IMR-90 (cell line): Measurements from ENCODE around the gene CAMK2D. TPM values are rescaled to one million over a fixed set of nuclear protein-coding genes. Genes with fewer than 3 reads are reported as not detected.

Experiments
- ATAC-seq: fragments of 200-7000 bp; cut with Tn5 transposase; 2 replicates; pipeline ENCODE4 v1.9.1; 2020; ENCODE audit warnings: low read depth, mild to moderate bottlenecking, moderate library complexity
- BruUV-seq: library from RNA; stranded (reverse); fragments of 400-500 nt; replicated peaks from 2 replicates; lab custom pipeline; 2021; lab: Mats Ljungman, UMichigan
- CTCF ChIA-PET: fragments of 300-600 bp; formaldehyde crosslinking; extraction: SDS; loops from one replicate; lab custom pipeline; 2021; ENCODE audit warnings: antibody characterized with exemption; lab: Yijun Ruan, JAX
- POLR2A ChIA-PET: fragments of 300-600 bp; sonication (Branson Sonifier 250); formaldehyde crosslinking; loops from one replicate; lab custom pipeline; 2022; ENCODE audit warnings: antibody characterized with exemption; ENCODE audit not compliant: unreplicated experiment; lab: Charles Lee
- DNase-seq: peaks from one replicate; pipeline ENCODE4 v3.0.0; 2013
- H2AFZ ChIP-seq: replicated peaks from 2 replicates; pipeline ENCODE3; 2013; ENCODE audit warnings: low read length, mild to moderate bottlenecking; ENCODE audit not compliant: poor library complexity
- H2AK5ac ChIP-seq: 2 replicates; pipeline ENCODE4 v1.6.1; 2013; ENCODE audit warnings: low read depth, low read length, inconsistent platforms
- H2AK9ac ChIP-seq: replicated peaks from 2 replicates; pipeline ENCODE3; 2013; ENCODE audit warnings: mild to moderate bottlenecking, low read depth, low read length, moderate library complexity; ENCODE audit not compliant: poor library complexity
- H2BK120ac ChIP-seq: 2 replicates; pipeline ENCODE4 v1.6.1; 2013; ENCODE audit warnings: low read depth, low read length, inconsistent platforms
- H2BK15ac ChIP-seq: 3 replicates; pipeline ENCODE4 v1.6.1; 2013; ENCODE audit warnings: low read depth, low read length, inconsistent platforms
- H2BK20ac ChIP-seq: 2 replicates; pipeline ENCODE4 v1.6.1; 2013; ENCODE audit warnings: low read depth, mild to moderate bottlenecking, inconsistent platforms, low read length, moderate library complexity
- H2BK5ac ChIP-seq: 2 replicates; pipeline ENCODE4 v1.6.1; 2013; ENCODE audit warnings: mild to moderate bottlenecking, low read depth, low read length, inconsistent platforms; ENCODE audit not compliant: poor library complexity, severe bottlenecking
- H3K14ac ChIP-seq: replicated peaks from 2 replicates; pipeline ENCODE4 v1.6.1; 2013; ENCODE audit warnings: low read depth, low read length, inconsistent platforms
- H3K18ac ChIP-seq: 2 replicates; pipeline ENCODE4 v1.6.1; 2013; ENCODE audit warnings: low read depth, low read length, control low read depth
- H3K23ac ChIP-seq: 2 replicates; pipeline ENCODE4 v1.6.1; 2013; ENCODE audit warnings: low read depth, low read length, inconsistent platforms
- H3K27ac ChIP-seq: 2 replicates; pipeline ENCODE4 v1.5.1; 2013; ENCODE audit warnings: mild to moderate bottlenecking, control low read depth, low read length; ENCODE audit not compliant: insufficient read depth
- H3K27me3 ChIP-seq: 2 replicates; pipeline ENCODE4 v1.6.1; 2013; ENCODE audit warnings: low read length; ENCODE audit not compliant: control insufficient read depth, insufficient read depth
- H3K36me3 ChIP-seq: 2 replicates; pipeline ENCODE4 v1.6.1; 2013; ENCODE audit warnings: low read length, mixed read lengths; ENCODE audit not compliant: control insufficient read depth, insufficient read depth
- H3K4ac ChIP-seq: 2 replicates; pipeline ENCODE4 v1.6.1; 2013; ENCODE audit warnings: low read depth, low read length, inconsistent platforms
- H3K4me1 ChIP-seq: 2 replicates; pipeline ENCODE4 v1.6.1; 2013; ENCODE audit warnings: low read length, mixed read lengths; ENCODE audit not compliant: control insufficient read depth, insufficient read depth
- H3K4me2 ChIP-seq: 2 replicates; pipeline ENCODE4 v1.6.1; 2013; ENCODE audit warnings: low read depth, mild to moderate bottlenecking, control low read depth, low read length, moderate library complexity
- H3K4me3 ChIP-seq: 2 replicates; pipeline ENCODE4 v1.5.1; 2013; ENCODE audit warnings: low read depth, mild to moderate bottlenecking, control low read depth, low read length, moderate library complexity; ENCODE audit not compliant: insufficient read depth
- H3K56ac ChIP-seq: 2 replicates; pipeline ENCODE4 v1.6.1; 2013; ENCODE audit warnings: low read length, inconsistent platforms; ENCODE audit not compliant: insufficient read depth; ENCODE audit errors: extremely low read depth
- H3K79me1 ChIP-seq, 2 experiments: 2 replicates each; pipeline ENCODE4 v1.6.1; 2013; ENCODE audit warnings: low read length in 2 of 2, inconsistent platforms in 1 of 2, low read depth in 1 of 2
- H3K9ac ChIP-seq: 2 replicates; pipeline ENCODE4 v1.6.1; 2013; ENCODE audit warnings: low read depth, low read length, control low read depth
- H3K9me1 ChIP-seq: 2 replicates; pipeline ENCODE4 v1.6.1; 2013; ENCODE audit warnings: low read length, inconsistent platforms; ENCODE audit not compliant: insufficient read depth
- H3K9me3 ChIP-seq: 2 replicates; pipeline ENCODE4 v1.6.1; 2013; ENCODE audit warnings: low read length; ENCODE audit not compliant: control insufficient read depth, insufficient read depth
- H4K20me1 ChIP-seq: 2 replicates; pipeline ENCODE4 v1.6.1; 2013; ENCODE audit warnings: low read length, inconsistent platforms; ENCODE audit not compliant: insufficient read depth
- H4K5ac ChIP-seq: 2 replicates; pipeline ENCODE4 v1.6.1; 2013; ENCODE audit warnings: mild to moderate bottlenecking, low read depth, low read length, control low read depth
- H4K8ac ChIP-seq, 2 experiments: 2 replicates each; pipeline ENCODE4 v1.6.1; 2013; ENCODE audit warnings: low read depth in 2 of 2, low read length in 2 of 2, control low read depth in 1 of 2, inconsistent platforms in 1 of 2
- H4K91ac ChIP-seq: 2 replicates; pipeline ENCODE4 v1.6.1; 2013; ENCODE audit warnings: low read depth, low read length, inconsistent platforms; ENCODE audit not compliant: insufficient read depth
- BHLHE40 ChIP-seq: fragments of 150-350 bp; IDR thresholded peaks from 2 replicates; pipeline ENCODE4 v1.6.1; 2016; ENCODE audit warnings: mild to moderate bottlenecking, low read depth, low read length
- CEBPB ChIP-seq: IDR thresholded peaks from 2 replicates; pipeline ENCODE4 v1.6.1; 2012; ENCODE audit warnings: low read depth, low read length, improper control_type of control experiment
- CTCF ChIP-seq: conservative IDR thresholded peaks from 2 replicates; pipeline ENCODE4 v1.5.1; 2012; ENCODE audit warnings: mild to moderate bottlenecking, low read depth, low read length, improper control_type of control experiment
- FOS ChIP-seq: fragments of 150-350 bp; IDR thresholded peaks from 2 replicates; pipeline ENCODE4 v1.6.1; 2016; ENCODE audit warnings: low read depth, low read length
- MAZ ChIP-seq: IDR thresholded peaks from 2 replicates; pipeline ENCODE4 v1.6.1; 2012; ENCODE audit warnings: low read depth, mild to moderate bottlenecking, low read length, improper control_type of control experiment, moderate library complexity, borderline replicate concordance
- MXI1 ChIP-seq: IDR thresholded peaks from 2 replicates; pipeline ENCODE4 v1.6.1; 2012; ENCODE audit warnings: low read depth, mild to moderate bottlenecking, low read length, moderate library complexity, borderline replicate concordance
- POLR2A ChIP-seq: IDR thresholded peaks from 2 replicates; pipeline ENCODE4 v1.6.1; 2012; ENCODE audit warnings: mild to moderate bottlenecking, low read depth, low read length
- RAD21 ChIP-seq: IDR thresholded peaks from 2 replicates; pipeline ENCODE4 v1.6.1; 2012; ENCODE audit warnings: low read length, improper control_type of control experiment
- RCOR1 ChIP-seq: IDR thresholded peaks from 2 replicates; pipeline ENCODE4 v1.6.1; 2012; ENCODE audit warnings: mild to moderate bottlenecking, low read length, improper control_type of control experiment; ENCODE audit not compliant: insufficient replicate concordance
- RFX5 ChIP-seq: IDR thresholded peaks from 2 replicates; pipeline ENCODE4 v1.8.0; 2012; ENCODE audit warnings: low read depth, mild to moderate bottlenecking, low read length, moderate library complexity
- SMC3 ChIP-seq: fragments of 150-350 bp; IDR thresholded peaks from 2 replicates; pipeline ENCODE4 v1.6.1; 2016; ENCODE audit warnings: low read depth, mild to moderate bottlenecking, antibody characterized with exemption, low read length, moderate library complexity
- WGBS, 2 experiments: methylation state at CpG; one replicate each; pipeline versions ENCODE4 v1.1.5 to v1.1.7; 2013; ENCODE audit warnings: missing lambda C conversion rate in 2 of 2; ENCODE audit not compliant: insufficient read length in 1 of 2; ENCODE audit errors: extremely low coverage in 2 of 2; 5-methylcytosine and 5-hydroxymethylcytosine counted together
- dilution Hi-C: fragments of 300-500 bp; cut with HindIII; formaldehyde crosslinking; loops from one replicate; pipeline ENCODE4 v1.14.3; 2018; ENCODE audit warnings: low sequenced_read_pairs; ENCODE audit not compliant: unreplicated experiment
- in situ Hi-C: fragments of 300-500 bp; cut with MboI; formaldehyde crosslinking; loops from 3 replicates; pipeline ENCODE4 v1.14.3; 2019; ENCODE audit warnings: low sequenced_read_pairs, inconsistent platforms, mixed read lengths
- intact Hi-C: fragments of 100-400 bp; cut with micrococcal nuclease; formaldehyde crosslinking; loops from 2 replicates; pipeline ENCODE4 v1.10.0; 2022
- polyA plus RNA-seq, 3 experiments: library from polyadenylated mRNA; depleted of rRNA; stranded (reverse); fragments of >200 nt; gene quantifications; 2 replicates each; pipeline ENCODE4 v1.2.3, GENCODE V29; 2012; ENCODE audit warnings: low replicate concordance in 1 of 3
- total RNA-seq: library from RNA; depleted of rRNA; stranded (reverse); fragments of >200 nt; gene quantifications from 2 replicates; pipeline ENCODE4 v1.2.3, GENCODE V29; 2012

Gene CAMK2D
- total and polyA plus RNA-seq, 2 of the 4 experiments (the other 2 are of a cell fraction), result 44.6 to 156 TPM

- no peak overlapping the region for H2AK5ac ChIP-seq
- ATAC-seq (peak; percentile 92), DNase-seq (peak; percentile 97)
- H3K4me3 ChIP-seq, result no peak overlapping the region
- peak; percentile 62 for TF ChIP-seq RCOR1
- no peak for TF ChIP-seq SMC3
- TF ChIP-seq MXI1, result no peak
- peak; percentile 40; the same call in 1 of the 2 replicates for TF ChIP-seq RAD21
- no peak for TF ChIP-seq POLR2A
- no peak for TF ChIP-seq RFX5
- peak; percentile 46; the same call in 1 of the 2 replicates for TF ChIP-seq FOS
- TF ChIP-seq BHLHE40, result no peak; the same call in 1 of the 2 replicates
- TF ChIP-seq CTCF, result peak; percentile 46
- TF ChIP-seq MAZ, result peak; percentile 20; the same call in 1 of the 2 replicates
- peak; percentile 99 for TF ChIP-seq CEBPB
- no peak overlapping the region for H2AK9ac ChIP-seq
- no peak overlapping the region for H3K18ac ChIP-seq
- H3K56ac ChIP-seq, result no peak overlapping the region
- H2BK5ac ChIP-seq, result no peak overlapping the region
- no peak overlapping the region for H4K5ac ChIP-seq
- no peak overlapping the region for H2BK120ac ChIP-seq
- H3K9me1 ChIP-seq, result no peaks in the 10 kb centered on the region
- dilution Hi-C loops (no loop called here), in situ Hi-C loops (no loop called here), intact Hi-C loops (no loop called here)
- H3K27me3 ChIP-seq, result no peaks in the 10 kb centered on the region
- no TSS peak for BruUV-seq
- no peak overlapping the region for H2AFZ ChIP-seq
- ChIA-PET CTCF (interaction anchor here (0.6 to 0.9 kb wide), 2 partner anchors 22 to 1153 kb away, joined by 3 to 6 read pairs; no protein-coding TSS in a partner anchor), POLR2A (no interaction called here)
- no peak overlapping the region for H2BK15ac ChIP-seq
- no peaks in the 10 kb centered on the region for H3K9me3 ChIP-seq
- H3K27ac ChIP-seq, result no peak overlapping the region
- no peak overlapping the region for H3K23ac ChIP-seq
- no peak overlapping the region for H4K91ac ChIP-seq
- H3K14ac ChIP-seq, result no peak overlapping the region
- WGBS, 2 experiments, result no CpG with 5 or more reads among the region's 4 CpGs
- no peak overlapping the region for H3K9ac ChIP-seq
- H3K79me1 ChIP-seq, result no peaks in the 10 kb centered on the region
- no peak overlapping the region; the same call in 1 of the 2 replicates for H3K4me2 ChIP-seq
- H3K4me1 ChIP-seq, result 0 out of 2 replicates have a peak, but pooled peaks cover 2% of the 10 kb centered on the region
- H3K4ac ChIP-seq, result no peak overlapping the region
- H2BK20ac ChIP-seq, result 0 out of 2 replicates have a peak overlapping the region, but pooled peaks have one; percentile 1
- H4K8ac ChIP-seq, result no peak overlapping the region
- H4K20me1 ChIP-seq, result no peaks in the 10 kb centered on the region
- H3K36me3 ChIP-seq, result no peaks in the 10 kb centered on the region
These were observed 350.0 kb downstream of the CAMK2D start for GRCh38 chr4:113411496-113411938.
